HL-60/S4 treated with retinoic acid at 250 ng/mL for 4 days and 3 days (cell line): Measurements from ENCODE around the gene SLC44A1.

Experiments
- in situ Hi-C: fragments of 300-500 bp; cut with MboI; formaldehyde crosslinking; loops from 2 replicates; pipeline ENCODE4 v1.7.0; 2022; ENCODE audit warnings: low sequenced_read_pairs

SLC44A1 gene

GRCh38 chr9:105331160-105331559 is 86.7 kb downstream of the SLC44A1 start:
- in situ Hi-C loops: no loop called here

DNA sequence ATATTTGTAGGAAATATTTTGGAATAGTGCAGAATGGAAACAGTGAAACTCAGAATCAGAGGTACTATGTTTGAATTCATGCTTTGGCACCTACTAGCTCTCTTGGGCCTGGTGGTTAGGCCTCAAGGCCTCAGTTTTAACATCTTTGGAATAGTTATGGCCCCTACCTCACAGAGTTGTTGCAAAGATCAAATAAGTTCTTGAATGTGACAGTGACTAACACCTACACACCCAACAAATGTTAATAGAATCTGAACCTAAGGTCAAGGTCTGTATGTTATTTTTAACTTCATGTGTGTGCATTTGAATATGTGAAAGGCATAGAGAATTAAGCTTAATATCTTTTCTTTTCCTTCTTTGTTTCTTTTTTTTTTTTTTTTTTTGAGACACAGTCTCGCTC is 87.3 kb downstream of the SLC44A1 start:
- in situ Hi-C loops: no loop called here

GRCh38 chr9:105332471-105332870 is 88.0 kb downstream of the SLC44A1 start:
- in situ Hi-C loops: no loop called here

DNA sequence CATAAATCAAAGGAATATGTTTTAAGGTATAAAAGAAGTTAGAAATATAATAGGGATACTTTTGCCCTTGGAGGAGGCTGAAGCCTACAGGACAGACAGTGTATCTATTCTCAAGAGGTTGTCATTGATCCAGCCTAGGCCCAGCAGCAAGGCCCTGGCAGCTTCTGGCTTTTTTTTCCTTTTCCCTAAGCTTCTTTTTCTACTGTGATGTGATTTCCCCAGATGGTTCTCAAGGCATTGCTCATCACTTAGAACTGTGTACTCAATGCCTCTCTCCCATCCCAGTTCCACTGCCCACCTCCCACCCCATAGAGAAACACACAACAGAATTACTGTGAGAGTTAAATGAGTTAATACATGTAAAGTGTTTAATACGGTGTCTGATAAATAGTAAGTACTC is 88.6 kb downstream of the SLC44A1 start:
- in situ Hi-C loops: no loop called here

DNA sequence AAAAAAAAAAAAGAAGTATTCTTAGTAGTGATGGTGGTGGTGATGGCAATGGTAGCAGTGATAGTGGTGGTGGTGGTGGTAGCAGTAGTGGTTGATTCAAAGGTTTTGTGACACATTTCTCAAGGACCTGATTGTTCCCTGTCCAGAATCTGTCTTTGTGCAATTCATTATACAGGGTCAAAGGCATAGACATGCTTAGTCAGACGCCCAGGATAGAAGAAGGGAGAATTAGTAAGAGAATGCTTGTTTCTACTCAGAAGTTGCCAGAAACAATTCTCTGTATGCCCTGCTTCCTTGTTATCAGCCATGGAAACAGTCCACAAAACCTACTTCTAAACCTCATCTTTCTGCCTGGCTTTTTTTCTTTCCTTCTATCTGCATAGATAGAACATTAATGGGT is 89.4 kb downstream of the SLC44A1 start:
- in situ Hi-C loops: no loop called here

DNA sequence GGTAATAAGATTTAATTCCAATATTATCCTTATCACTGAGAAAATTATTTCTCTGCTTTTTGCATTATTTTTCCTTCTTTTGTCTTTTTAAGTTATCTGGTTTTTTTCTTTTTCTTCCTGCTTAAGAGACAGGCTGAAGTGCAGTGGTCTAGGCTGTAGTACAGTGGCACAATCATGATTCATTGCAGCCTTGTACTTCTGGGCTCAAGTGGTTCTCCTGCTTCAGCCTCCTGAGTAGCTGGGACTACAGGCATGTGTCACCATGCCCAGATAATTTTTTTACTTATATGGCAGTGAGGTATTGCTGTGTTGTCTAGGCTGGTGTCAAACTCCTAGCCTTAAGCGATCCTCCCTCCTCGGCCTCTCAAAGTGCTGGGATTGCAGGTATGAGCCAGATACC is 93.9 kb downstream of the SLC44A1 start:
- in situ Hi-C loops: no loop called here

DNA sequence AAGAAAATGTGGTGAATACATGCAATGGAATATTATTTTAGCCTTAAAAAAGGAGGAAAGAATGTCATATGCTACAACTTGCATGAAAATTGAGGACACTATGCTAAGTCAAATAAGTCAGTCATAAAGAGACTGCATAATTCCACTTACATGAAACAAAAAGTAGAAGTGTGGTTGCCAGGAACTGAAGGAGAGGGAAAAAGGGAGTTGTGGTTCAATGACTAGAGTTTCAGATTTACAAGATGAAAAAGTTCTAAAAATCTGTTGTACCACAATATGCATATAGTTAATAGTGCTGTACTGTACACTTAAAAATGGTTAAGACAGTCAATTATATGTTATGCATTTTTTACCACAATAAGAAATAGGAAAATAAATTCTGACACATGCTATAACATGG is 95.4 kb downstream of the SLC44A1 start:
- in situ Hi-C loops: no loop called here

DNA sequence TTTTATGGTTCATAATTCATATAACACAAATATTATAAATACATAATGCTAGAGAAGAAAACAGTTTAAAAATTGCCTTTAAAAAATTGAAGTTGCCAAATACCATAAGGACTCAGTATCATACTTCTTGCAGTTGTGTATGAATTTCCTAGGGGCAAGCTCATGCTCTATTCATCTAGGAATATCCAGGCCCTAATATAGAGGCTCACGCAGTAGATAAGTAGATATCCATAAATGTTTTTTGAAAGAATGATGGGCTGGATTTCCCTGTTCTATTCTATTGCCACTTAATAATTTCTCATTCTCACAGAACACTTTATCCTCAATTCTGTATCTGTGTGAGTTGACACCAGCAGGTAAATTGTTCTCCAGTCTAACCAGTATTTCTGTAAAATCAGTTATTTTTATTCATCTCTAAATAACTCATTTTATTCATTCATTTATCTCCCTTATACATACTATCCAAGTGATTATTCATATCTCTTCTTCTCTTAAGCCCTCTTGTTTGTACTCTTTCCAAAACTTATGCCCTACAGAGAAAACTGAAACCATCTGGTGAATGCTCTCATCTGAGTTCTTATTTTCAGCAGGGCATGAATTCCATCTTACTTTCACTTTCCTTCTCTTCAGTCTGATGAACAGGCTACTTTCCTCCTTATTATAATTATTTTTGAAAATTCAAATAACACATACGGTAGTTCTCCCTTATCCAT is 97.1 kb downstream of the SLC44A1 start:
- in situ Hi-C loops: no loop called here

DNA sequence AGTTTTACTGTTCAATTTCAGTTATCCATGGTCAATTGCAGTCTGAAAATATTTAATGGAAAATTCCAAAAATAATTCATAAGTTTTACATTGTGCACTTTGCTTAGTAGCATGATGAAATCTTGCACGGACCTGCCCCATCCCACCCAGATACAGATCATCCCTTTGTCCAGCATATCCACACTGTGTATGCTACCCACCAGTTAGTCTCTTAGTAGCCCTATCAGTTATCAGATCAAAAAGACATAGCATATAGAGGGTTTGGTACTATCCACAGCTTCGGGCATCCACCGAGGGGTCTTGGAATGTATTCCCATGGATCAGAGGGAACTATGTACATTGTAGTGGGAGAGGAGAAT is 97.7 kb downstream of the SLC44A1 start:
- in situ Hi-C loops: no loop called here

GRCh38 chr9:105344283-105344682 is 99.8 kb downstream of the SLC44A1 start:
- in situ Hi-C loops: no loop called here

DNA sequence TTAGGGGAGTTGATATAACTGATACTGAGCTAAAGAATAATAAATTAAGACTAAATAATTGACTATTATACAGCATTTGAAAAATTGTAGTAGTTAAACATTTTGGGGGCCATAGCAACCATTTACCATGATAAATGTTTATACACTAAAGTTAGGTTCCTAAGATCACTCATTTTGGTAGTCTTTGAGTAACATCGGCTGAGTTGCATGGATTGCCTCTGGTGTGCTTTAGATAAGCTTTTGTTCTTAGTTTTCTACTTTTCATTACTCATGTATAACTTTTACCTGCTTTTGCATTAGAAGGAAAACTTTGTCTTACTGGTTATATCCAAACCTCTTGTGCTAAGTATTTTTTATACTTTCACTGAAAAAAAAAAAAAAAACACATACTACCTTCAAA is 101.2 kb downstream of the SLC44A1 start:
- in situ Hi-C loops: no loop called here

DNA sequence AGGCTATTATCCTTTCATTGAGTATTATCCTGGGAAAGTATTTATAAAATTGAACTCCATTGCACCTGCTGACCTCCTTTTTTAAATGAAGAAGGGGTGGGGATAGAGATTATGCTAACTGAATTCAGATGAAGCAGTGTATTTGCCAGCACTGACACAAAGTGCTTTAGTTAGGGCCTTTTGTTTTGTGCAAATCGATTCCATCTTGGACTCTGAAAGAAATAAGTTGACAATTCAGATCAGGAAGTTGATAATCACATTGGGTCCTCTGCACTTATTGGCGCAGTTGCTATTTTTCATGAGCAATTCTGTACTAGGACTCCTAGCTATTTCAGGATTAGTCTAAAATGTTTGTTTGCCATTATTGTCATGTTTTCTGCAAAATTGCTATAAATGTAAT is 101.8 kb downstream of the SLC44A1 start:
- in situ Hi-C loops: no loop called here

DNA sequence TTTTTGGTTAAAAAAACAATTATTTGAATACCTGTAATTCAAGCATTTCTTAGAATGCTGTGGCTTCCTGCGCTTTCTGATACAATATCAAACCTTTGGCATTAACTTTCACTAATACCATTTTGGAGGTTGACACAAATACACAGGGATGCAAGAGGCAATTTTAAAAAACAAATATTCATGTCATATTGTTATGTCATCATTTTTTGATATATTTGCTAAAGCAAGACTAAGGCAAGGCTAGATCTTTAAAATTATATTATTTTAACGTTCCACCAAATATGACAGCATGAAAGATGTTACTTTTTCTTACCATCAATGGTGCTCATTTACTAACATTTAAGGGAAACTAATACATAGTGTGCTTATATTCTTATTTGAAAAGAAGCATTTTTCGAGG is 110.0 kb downstream of the SLC44A1 start:
- in situ Hi-C loops: no loop called here

DNA sequence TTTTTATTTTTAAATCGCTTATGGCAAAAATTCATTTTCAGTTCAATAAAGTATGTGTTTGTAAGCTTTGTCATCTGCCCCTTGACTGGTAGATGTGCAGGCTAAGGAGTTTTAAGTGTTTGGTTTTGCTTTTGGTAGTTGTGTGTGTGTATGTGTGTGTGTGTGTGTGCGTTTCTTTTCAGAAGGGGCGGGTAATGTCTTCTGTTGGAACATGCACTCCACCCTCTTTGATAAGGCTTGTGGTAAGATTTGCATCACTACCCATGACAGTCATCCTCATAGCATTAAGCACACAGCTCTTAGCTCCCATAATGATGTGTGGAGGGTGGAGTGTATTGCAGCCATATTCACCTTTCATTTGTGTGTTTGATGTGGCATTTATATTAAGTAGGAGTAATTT is 111.3 kb downstream of the SLC44A1 start:
- in situ Hi-C loops: no loop called here

- in situ Hi-C loops: no loop called here
These were observed 113.5 kb downstream of the SLC44A1 start for GRCh38 chr9:105357937-105358336.

GRCh38 chr9:105359892-105360291 is 115.4 kb downstream of the SLC44A1 start:
- in situ Hi-C loops: no loop called here

- in situ Hi-C loops: no loop called here
These were observed 115.9 kb downstream of the SLC44A1 start for GRCh38 chr9:105360344-105360743.

DNA sequence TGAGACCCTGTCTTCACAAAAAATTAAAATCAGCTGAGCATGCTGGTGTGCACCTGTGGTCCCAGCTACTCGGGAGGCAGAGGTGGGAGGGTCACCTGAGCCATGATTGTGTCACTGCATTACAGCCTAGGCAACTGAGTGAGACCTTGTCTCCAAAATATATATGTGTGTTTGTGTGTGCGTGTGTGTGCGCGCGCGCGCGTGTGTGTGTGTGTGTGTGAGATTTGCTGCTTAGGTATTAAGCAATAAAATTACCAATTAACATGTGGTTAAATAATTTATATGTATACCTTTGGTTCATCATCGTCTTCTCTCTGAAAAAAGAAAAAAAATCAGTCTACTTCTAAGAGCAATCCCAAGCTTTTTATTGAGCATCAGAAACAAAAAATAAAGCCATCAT is 117.4 kb downstream of the SLC44A1 start:
- in situ Hi-C loops: no loop called here

DNA sequence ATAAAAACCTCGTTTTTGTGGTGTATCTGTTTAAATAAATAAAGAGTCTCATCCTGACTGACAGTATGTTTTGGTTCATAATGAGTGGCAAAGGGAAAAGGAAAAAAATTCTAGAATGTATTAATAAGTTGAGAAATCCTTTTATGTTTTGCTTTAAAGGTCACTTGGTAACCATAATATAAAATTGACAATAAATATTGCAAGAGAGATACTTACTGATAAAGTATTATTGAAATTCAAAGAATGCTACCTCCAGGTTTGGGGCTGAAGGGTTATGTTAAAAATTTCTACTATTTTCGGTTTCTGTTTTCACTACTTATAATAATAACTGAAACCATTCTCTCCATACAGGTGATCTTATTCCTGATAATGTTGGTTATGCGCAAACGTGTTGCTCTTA is 118.0 kb downstream of the SLC44A1 start:
- in situ Hi-C loops: no loop called here

- in situ Hi-C loops: no loop called here
These were observed 119.4 kb downstream of the SLC44A1 start for GRCh38 chr9:105363837-105364236.

- in situ Hi-C loops: no loop called here
These were observed 125.5 kb downstream of the SLC44A1 start for GRCh38 chr9:105369911-105370310.

- in situ Hi-C loops: no loop called here
These were observed 129.3 kb downstream of the SLC44A1 start for GRCh38 chr9:105373723-105374122.

DNA sequence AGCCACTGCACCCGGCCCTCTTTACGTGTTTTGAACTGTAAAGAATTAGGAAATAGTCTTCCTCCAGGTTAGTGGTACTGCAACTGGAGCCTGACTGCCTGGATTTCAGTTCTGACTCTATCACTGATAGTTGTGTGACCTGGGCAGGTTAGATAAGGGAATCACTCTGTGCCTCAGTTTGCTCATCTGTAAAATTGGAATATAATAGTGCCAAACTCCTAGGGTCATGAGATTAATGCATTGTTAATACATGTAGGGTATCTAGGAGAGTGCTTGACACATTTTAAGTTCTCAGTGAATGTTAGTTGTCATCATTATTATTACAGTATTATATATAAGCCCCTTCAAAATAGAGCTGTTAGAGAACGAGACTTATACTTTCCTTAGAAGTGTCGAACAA is 130.9 kb downstream of the SLC44A1 start:
- in situ Hi-C loops: no loop called here
